Endothelial cell (in vitro differentiated cells): ENCODE measurements around the gene GPR107. TPM values are rescaled to one million over a fixed set of nuclear protein-coding genes. Genes with fewer than 3 reads are reported as not detected.

Experiments
- DNase-seq: peaks from one replicate; pipeline ENCODE4 v3.0.0; 2021; ENCODE audit warnings: low spot score
- H3K27ac Mint-ChIP-seq: one replicate; pipeline ENCODE4 v1.8.0; 2021; ENCODE audit warnings: mixed read lengths, inconsistent platforms; ENCODE audit not compliant: unreplicated experiment
- H3K27me3 Mint-ChIP-seq: one replicate; pipeline ENCODE4 v1.8.0; 2021; ENCODE audit warnings: mild to moderate bottlenecking, moderate library complexity, mixed read lengths, inconsistent platforms; ENCODE audit not compliant: unreplicated experiment
- H3K36me3 Mint-ChIP-seq: one replicate; pipeline ENCODE4 v1.8.0; 2021; ENCODE audit warnings: mild to moderate bottlenecking, low read depth, mixed read lengths, inconsistent platforms; ENCODE audit not compliant: unreplicated experiment
- H3K4me1 Mint-ChIP-seq: one replicate; pipeline ENCODE4 v1.8.0; 2021; ENCODE audit warnings: mild to moderate bottlenecking, mixed read lengths, inconsistent platforms; ENCODE audit not compliant: unreplicated experiment
- H3K4me3 Mint-ChIP-seq: one replicate; pipeline ENCODE4 v1.8.0; 2021; ENCODE audit warnings: mild to moderate bottlenecking, mixed read lengths, inconsistent platforms; ENCODE audit not compliant: unreplicated experiment
- H3K9me3 Mint-ChIP-seq: one replicate; pipeline ENCODE4 v1.8.0; 2021; ENCODE audit warnings: mixed read lengths, inconsistent platforms; ENCODE audit not compliant: unreplicated experiment
- total RNA-seq: library from RNA; stranded (reverse); fragmentation: NEBNext Ultra II Directional; extraction: Animal tissue kit (Norgen Biotek cat#: 25700); gene quantifications from one replicate; pipeline ENCODE4 v1.2.1, GENCODE V29; 2021; ENCODE audit not compliant: unreplicated experiment
- TF ChIP-seq, protein P1 (sequence below): fragments of 200-600 bp; sonication (generic); IDR thresholded peaks from one replicate; pipeline ENCODE4 v1.5.0; 2021; ENCODE audit warnings: antibody characterized with exemption; ENCODE audit not compliant: unreplicated experiment

Gene GPR107
- total RNA-seq, 1 donor from 2014 or later = 63.5 TPM

DNA sequence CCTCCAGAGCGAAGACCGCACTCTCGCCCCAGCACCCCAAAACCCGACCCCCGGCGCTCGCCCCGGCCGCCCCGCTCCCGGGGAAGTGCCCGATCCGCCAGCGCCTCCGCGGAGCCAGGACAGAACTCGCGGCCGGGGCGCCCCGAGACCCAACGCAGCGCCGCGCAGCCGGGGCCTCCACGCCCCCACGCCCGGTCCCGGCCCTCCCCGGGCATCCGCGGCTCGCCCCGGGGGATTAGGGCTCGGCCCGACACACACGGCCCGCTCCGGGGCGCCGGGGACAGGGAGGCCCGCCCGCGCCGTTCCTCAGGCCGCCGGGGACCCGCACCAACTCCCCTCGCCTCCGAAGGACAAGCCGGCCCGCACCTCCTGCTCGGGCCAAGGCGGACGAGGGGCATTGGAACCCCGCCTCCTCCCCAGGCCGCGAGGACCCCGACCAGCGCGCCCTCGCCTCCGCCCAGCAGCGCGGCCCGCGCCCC, 11.3 kb upstream of the GPR107 start:
- Mint-ChIP-seq H3K27me3 (peaks cover 14% of the 10 kb centered on the region), H3K4me1 (peaks cover 43% of the 10 kb centered on the region), H3K36me3 (peaks cover 5% of the 10 kb centered on the region), H3K27ac (peak overlapping the region; percentile 94), H3K4me3 (peak overlapping the region; percentile 100), H3K9me3 (no peaks in the 10 kb centered on the region)
- TF ChIP-seq, protein P1, sequence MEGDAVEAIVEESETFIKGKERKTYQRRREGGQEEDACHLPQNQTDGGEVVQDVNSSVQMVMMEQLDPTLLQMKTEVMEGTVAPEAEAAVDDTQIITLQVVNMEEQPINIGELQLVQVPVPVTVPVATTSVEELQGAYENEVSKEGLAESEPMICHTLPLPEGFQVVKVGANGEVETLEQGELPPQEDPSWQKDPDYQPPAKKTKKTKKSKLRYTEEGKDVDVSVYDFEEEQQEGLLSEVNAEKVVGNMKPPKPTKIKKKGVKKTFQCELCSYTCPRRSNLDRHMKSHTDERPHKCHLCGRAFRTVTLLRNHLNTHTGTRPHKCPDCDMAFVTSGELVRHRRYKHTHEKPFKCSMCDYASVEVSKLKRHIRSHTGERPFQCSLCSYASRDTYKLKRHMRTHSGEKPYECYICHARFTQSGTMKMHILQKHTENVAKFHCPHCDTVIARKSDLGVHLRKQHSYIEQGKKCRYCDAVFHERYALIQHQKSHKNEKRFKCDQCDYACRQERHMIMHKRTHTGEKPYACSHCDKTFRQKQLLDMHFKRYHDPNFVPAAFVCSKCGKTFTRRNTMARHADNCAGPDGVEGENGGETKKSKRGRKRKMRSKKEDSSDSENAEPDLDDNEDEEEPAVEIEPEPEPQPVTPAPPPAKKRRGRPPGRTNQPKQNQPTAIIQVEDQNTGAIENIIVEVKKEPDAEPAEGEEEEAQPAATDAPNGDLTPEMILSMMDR = no peak
- DNase-seq = peak; percentile 36

- Mint-ChIP-seq H3K4me3 (peak within 1 kb of the TSS; percentile 100), H3K27ac (peak within 1 kb of the TSS; percentile 94), H3K4me1 (peaks cover 43% of the 10 kb centered on the region), H3K36me3 (peaks cover 5% of the 10 kb centered on the region), H3K27me3 (peaks cover 14% of the 10 kb centered on the region), H3K9me3 (no peaks in the 10 kb centered on the region)
- DNase-seq = peak; percentile 85
- TF ChIP-seq, protein P1 = no peak
Observed at GRCh38 chr9:130042885-130043653, 10.6 kb upstream of the GPR107 start, which contains the start of gene FNBP1. TSS of gene FNBP1 (minus strand) at chr9:130043189. CDS start at chr9:130042975, 214 bp downstream.

DNA sequence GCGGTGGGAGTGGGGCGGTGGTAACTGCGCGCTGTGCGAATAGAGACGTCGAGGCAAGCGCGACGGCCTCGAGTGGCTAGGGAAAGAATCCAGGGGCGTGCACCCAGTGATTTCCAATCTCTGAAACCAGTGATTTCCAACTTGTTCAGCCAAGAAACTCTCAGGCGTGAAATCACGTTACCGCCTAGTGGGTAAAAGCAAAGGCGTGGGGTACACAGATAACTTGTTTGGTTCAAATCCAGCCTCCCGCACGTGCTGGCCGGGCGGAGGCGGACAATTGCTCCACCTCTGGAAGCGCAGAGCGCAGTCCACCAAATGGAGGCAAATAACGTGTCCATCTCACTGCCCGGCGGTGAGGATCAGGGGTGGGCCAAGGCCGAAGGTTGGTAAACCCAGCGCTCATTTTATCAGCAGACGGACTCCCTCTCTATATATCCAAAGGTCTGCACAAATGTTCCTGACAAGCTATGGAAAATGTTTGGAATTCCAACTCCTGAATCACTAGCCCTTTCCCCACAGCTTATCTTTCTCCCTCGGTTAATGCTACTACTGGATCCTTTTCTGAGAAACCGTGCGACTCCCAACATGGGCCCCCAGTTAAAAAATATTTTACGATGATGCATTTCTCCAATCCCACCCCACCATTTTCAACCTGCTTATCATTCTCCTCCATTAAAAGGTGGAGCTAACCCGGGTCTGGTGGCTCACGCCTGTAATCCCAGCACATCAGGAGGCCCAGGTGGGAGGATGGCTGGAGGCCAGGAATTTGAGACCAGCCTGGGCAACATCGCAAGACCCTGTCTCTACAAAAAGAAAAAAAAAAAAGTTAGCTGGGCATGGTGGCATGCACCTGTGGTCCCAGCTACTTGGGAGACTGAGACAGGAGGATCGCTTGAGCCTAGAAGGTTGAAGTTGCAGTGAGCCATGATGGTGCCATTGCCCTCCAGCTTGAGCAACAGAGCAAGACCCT, 9.8 kb upstream of the GPR107 start:
- Mint-ChIP-seq H3K27me3 (peaks cover 14% of the 10 kb centered on the region), H3K36me3 (peaks cover 5% of the 10 kb centered on the region), H3K27ac (peak overlapping the region; percentile 89), H3K4me1 (peaks cover 43% of the 10 kb centered on the region), H3K9me3 (no peaks in the 10 kb centered on the region), H3K4me3 (peak overlapping the region; percentile 95)
- DNase-seq = peak; percentile 19
- TF ChIP-seq, protein P1 = no peak

DNA sequence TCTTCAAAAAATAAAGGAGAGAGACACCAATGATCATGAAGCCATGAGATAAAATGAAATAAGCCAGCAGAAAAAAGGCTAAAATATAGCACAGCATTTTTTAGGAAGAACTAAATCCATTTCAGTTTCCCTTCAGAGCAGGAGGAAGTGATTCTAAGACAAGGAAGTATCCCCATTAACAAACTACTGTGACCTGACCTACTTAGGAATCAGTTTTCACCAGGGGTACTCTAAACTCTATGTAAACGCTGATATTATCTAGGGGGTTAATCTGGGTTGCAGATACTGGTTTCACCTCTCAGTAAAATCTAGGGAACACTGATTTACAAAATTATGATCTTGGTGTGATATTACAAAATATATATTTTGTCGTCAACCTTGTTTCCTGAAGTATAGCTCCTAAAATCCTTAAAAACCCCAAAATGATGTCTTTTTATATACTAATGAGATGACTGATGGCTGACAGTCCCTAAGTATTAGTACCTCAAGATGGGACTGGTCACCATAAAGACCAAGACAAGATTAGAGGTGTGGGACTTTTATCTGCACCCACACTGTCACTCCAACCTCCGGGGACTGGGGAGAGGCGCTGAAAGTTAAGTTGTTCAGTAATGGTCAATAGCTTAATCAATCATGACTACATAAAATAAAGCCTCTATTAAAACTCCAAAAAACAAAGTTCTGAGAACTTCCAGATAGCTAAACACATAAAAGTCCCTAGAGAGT, 7.8 kb upstream of the GPR107 start:
- Mint-ChIP-seq H3K4me1 (peaks cover 37% of the 10 kb centered on the region), H3K4me3 (peak overlapping the region; percentile 6), H3K9me3 (no peaks in the 10 kb centered on the region), H3K27ac (peak overlapping the region; percentile 85), H3K27me3 (peaks cover 14% of the 10 kb centered on the region), H3K36me3 (peaks cover 5% of the 10 kb centered on the region)
- no peak for DNase-seq
- TF ChIP-seq, protein P1 = no peak
